GM21528 (cell line): Measurements from ENCODE around the gene CYP26B1.

Source experiments
- ATAC-seq: cut with Tn5 transposase; IDR thresholded peaks from one replicate; pipeline ENCODE4 v1.9.1; 2021; ENCODE audit warnings: mild to moderate bottlenecking, moderate library complexity; ENCODE audit not compliant: unreplicated experiment, low FRiP score

CYP26B1 gene, protein sequence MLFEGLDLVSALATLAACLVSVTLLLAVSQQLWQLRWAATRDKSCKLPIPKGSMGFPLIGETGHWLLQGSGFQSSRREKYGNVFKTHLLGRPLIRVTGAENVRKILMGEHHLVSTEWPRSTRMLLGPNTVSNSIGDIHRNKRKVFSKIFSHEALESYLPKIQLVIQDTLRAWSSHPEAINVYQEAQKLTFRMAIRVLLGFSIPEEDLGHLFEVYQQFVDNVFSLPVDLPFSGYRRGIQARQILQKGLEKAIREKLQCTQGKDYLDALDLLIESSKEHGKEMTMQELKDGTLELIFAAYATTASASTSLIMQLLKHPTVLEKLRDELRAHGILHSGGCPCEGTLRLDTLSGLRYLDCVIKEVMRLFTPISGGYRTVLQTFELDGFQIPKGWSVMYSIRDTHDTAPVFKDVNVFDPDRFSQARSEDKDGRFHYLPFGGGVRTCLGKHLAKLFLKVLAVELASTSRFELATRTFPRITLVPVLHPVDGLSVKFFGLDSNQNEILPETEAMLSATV

DNA sequence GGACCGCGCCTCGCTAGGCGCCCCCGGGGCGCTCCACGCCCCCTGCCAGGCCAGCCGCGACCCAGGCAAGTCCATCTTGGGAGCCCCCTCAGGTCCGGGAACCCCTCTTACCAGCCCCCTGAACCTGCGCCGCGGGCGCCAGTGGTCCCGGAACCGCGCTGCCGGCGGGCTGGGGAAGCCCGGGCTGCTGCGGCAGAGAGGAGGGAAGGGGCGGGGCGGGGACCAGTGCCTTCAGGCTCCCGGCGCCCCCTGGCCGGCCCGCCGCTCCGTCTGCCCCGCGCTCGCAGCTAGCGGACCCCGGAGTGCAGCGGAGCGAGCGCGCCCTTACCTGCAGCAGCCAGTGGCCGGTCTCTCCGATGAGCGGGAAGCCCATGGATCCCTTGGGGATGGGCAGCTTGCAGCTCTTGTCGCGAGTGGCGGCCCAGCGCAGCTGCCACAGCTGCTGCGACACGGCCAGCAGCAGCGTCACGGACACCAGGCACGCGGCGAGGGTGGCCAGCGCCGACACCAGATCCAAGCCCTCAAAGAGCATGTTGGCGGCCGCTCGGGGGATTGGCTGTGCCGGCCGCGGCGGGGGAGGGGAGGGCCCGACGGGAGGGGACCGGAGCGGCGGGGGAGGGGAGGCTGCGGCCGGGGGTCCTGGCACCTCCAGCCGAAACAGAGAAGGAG lies at the start of gene CYP26B1:
Gene CYP26B1 (minus strand): TSS at position 560 of the 669 bp plus-strand sequence. CDS start 28 bp downstream, at position 532.
- no peak for ATAC-seq

DNA sequence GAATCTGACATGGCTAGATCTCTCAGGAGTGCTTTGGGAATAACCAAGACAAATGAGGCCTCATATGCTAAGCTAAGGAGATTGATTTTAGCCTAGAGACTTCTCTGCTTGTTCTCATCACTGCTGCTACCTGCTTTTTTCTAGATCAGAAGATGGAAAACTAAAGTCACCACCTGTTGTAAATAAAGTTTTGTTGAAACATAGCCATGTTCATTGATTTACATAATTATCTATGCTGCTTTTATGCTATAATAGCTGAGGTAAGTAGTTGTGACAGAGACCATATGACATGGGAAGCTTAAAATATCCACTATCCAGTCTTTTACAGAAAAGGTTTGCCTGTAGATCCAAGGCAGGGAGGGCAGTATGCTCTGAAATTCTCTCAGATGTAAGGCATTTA lies 46.1 kb upstream of the CYP26B1 start:
- ATAC-seq = no peak

DNA sequence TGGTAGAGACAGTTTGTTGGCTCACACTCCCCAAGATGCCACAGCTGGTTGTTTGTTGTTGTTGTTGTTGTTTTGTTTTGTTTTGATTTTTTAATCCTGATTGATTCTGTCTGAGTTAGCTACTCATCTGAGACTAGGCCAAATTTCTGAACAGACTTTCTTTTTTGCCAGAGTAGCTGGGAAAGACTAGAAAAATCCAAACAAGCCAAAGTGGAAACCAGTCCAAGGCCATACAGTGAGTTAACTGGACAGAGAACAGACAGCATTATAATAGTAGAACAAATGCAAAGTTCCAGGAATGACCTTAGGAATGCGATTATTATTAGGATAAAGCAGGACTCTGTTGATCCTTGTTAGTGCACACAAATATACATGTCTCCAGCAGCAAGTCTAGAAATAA lies 43.8 kb upstream of the CYP26B1 start:
- ATAC-seq = no peak

DNA sequence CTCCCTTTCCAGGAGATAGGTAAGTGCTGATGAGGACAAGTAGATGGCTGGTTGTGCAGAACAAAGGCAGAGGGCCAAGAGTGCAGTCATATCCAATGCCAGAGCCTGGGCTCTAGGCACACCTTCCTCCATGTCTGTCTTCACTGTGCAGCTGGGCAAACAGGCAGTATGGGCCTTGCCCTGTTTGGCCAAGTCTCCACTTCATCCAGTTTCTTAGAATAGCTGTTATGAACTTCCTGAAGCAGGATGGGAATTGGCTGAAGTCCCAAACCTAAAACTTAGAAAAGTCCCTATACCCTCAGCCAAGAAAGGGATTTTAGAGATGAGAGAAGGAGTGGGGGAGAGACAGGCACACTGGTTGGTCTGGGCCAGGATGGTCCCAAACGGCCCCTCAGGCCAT lies 37.5 kb upstream of the CYP26B1 start:
- ATAC-seq = no peak

DNA sequence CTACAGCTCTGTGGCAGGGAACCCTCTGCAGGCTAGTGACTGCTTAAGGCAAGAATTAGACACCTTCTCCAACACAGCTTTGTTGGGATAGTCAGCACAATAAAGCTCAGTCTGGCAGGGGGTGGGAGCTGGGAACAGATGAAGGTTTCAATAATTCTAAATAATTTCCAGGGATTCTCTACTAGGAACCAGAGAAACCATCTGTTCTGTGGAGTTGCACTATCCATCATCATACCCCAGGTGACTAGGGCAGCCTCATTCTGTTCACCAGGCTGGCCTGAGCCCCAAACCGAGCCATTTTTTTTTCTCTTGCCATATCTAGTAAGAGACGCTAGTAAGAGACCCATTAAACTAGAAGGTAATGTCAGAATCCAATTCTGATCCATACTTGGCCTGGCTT lies 35.8 kb upstream of the CYP26B1 start:
- no peak for ATAC-seq

DNA sequence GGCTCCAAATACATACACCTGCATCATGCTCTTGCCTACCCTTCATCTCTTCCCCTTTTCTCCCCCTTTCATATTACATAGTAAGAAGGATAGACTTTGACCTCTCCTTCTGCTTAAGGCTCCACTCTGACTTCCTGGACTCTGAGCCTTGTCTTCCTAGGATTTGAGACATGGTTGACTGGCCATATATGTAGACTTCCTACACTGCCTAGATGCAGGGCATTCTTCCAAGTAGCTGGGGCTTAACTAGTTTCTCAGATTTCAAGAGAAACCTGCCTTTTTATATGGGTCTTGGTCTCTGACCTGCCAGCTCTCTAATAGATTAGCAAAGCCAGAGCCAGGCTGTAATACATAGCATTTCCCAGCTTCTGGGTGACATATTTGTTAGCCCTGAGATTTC lies 35.4 kb upstream of the CYP26B1 start:
- no peak for ATAC-seq

DNA sequence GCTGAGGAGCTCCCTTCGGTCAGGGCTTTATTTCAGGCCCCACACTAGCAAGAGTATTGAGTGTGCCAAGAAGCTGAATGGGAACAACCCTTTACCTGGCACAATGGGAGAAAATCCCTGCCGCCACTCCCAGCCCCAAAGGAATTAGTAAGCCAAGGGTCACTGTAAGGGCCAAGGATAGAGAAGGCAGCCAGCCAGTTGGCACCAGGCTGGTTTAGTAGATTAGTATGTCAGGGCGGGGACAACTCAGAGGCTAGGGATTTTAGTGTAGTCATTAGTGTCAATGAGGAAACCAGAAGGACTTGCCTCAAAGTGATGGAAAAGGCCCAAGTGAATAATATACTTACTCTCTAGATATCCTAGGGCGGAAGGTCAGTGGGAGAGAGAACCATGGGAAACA lies 34.9 kb upstream of the CYP26B1 start:
- no peak for ATAC-seq

DNA sequence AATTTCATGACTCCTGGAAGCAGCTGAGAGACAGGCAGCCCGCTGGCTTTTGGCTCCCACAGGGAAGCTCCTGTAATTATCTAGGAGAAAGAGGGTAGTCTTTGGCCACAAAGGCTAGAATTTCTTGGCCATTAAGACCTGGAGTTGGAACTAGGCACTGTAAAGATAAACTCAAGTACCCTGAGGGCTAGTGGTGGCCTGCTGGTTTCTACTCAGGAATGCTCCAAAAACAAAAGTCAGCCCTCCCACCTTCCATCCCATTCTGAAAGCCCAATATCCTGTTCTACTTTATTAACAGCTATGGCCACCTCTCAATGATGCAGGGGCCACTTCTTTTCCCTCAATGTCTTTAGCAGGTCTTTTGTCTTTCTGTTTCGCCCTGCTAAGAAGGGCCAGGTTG lies 34.0 kb upstream of the CYP26B1 start:
- no peak for ATAC-seq

DNA sequence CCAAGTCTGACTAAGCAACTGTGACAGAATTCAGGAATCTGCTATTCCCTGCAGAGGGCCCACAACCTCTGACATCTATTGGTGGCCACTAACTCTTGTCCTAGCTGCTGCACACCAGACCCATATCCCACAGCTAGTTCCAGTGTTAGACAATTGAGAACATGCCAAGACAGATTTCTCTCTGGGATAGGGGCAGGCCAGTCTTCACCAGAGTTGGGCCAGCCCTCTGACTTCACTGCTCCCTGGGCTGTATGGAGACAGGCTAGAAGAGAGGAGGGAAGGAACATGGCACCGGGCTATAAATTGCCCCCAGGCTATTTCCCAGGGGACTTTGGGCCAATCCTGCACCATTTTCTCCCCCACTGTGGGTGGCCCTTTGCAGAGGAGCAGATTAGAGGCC lies 32.7 kb upstream of the CYP26B1 start:
- ATAC-seq = no peak

DNA sequence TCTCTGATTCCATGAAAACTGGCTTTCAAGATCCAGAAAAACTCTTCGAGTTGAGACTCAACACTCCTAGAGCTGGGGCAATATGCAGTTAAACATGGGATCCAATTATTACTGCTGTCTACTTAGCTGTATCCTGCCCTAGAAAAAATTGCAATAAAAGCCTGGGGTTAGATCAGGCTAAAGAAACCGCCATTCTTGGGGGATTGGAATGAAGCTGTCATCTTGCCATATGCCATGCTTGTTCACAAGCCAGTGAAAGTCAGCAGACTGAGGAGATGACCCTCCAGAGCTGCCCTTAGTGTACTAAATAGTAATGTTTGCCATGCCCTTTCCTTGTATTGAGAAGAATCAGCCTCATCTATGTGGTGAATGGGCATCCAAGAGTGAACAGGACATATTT lies 30.9 kb upstream of the CYP26B1 start:
- ATAC-seq = no peak

DNA sequence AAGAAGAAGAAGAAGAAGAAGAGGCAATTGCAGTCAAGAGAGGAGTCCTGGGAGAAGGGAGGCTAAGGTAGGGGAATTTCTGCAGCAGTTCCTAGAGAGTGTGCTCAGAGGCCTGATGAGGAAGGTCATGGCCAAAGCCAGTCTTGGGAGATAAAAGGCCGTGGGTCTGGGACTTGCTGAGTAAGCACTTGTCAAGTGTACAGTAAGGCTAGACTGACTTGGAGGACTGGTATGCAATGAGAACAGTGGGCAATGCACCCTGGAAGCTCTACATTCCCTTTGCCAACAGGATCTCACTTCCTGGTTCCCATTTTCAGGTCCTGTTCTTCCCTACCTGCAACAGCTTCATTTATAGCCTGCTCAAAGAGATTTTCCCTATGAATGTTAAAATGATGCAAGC lies 28.6 kb upstream of the CYP26B1 start:
- ATAC-seq = no peak

DNA sequence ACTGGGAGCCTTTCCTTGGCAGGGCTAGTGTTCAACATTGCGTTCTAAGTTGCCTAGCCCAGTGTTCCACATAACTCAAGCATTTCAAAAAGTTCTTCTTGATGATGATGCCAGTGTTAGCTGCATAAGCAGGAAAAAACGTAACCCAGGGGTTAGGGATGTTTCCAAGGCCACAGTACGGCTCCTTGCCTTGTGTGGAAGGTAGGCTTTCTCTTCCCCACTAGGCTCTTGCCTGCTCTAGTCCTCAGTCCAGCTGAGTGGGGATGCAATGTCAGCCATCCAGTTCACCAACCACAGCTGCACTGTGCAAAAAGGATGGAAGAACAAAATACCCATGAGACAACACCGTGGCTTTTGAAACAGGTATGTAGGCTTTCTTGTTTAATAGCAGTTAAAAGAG lies 28.0 kb upstream of the CYP26B1 start:
- no peak for ATAC-seq

DNA sequence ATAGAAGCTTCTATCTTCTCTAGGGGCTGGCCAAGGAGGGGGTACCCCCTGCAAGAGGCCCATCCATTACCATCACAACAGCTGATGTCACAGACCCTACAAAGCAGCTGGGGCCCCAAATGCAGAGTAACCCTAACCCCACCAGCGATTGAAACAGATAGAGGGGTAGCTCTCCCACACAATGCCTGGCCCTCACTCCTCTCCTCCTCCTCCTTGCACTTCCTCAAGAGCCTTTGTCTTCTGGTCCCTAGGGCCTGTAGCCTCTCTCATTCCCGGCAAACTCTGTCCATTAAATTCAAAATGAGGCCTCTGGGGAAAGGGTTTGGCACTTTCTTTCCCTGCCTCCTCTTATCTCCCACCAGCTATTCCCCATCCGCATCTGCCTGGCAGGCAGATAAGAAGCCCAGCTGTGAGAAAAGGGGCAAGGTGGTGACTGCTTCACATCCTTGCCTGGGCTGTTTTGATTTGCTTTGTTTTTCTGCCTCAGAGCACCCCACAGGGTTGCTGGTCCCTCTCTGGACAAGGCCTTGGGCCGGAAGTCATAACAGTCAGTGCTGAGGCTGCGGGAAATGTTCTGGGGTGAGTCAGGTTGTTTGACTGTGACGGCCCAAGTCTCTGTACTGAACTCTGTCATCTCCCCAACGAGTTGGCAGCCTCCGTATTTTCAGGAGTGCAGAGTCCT lies 26.1 kb upstream of the CYP26B1 start:
- ATAC-seq = no peak

DNA sequence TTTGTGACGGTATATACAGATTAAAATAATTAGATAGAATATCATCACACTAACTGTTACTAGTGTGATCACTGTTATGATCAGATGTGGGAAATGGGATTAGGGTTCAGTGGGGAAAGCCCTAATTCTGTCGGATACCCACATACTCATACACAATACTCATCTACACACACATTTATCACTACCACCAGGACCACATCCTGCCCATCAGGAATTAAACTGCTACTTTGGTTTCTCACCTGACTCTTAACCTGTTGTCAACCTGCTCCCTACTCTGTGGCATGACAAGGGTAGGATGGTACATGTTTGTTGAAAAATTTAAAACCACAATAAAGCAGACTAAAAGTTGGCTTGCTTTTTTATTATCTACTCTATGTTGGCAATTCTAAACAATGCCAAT lies 24.8 kb upstream of the CYP26B1 start:
- ATAC-seq = no peak

DNA sequence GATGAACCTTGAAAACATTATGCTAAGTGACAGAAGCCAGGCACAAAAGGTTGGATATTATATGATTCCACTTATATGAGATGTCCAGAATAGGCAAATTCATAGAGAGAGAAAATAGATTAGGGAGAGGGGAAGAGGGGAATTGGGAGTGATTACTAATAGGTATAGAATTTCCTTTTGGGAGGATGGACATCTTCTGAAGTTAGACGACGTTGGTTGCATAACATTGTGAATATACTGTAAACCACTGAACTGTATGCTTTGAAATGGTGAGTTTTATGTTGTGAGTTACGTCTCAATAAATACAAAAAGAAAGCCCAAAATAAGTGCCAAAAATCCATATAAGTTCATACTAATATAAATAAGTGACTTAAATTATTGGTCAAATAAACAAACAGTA lies 18.6 kb upstream of the CYP26B1 start:
- ATAC-seq = no peak

DNA sequence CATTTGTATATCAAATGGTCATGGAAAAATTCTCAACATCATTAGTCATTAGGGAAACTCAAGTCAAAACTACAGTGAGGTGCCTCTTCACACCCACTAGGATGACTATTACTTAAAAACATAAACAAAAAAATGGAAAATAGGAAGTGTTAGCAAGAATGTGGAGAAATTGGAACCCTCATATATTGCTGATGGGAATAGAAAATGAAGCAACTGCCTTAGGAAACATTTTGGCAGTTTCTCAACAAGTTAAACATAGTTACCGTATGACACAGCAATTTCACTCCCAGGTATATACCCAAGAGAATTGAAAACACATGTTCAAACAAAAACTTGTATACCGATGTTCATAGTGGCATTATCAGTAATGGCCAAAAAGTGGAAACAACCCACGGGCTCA lies 18.1 kb upstream of the CYP26B1 start:
- ATAC-seq = no peak

DNA sequence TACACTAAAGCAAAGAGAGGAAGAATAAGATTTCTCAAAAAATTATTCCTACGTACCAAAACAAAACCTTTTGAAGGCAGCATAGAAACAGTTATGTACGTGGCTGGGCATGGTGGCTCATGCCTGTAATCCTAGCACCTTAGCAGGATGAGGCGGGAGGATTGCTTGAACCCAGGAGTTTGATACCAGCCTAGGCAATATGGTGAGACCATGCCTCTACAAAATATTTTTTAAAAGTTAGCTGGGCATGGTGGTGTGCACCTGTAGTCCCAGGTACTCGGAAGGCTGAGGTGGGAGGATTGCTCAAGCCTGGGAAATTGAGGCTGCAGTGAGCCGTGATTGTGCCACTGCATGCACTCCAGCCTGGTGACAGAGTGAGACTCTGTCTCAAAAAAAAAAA lies 14.9 kb upstream of the CYP26B1 start:
- no peak for ATAC-seq

DNA sequence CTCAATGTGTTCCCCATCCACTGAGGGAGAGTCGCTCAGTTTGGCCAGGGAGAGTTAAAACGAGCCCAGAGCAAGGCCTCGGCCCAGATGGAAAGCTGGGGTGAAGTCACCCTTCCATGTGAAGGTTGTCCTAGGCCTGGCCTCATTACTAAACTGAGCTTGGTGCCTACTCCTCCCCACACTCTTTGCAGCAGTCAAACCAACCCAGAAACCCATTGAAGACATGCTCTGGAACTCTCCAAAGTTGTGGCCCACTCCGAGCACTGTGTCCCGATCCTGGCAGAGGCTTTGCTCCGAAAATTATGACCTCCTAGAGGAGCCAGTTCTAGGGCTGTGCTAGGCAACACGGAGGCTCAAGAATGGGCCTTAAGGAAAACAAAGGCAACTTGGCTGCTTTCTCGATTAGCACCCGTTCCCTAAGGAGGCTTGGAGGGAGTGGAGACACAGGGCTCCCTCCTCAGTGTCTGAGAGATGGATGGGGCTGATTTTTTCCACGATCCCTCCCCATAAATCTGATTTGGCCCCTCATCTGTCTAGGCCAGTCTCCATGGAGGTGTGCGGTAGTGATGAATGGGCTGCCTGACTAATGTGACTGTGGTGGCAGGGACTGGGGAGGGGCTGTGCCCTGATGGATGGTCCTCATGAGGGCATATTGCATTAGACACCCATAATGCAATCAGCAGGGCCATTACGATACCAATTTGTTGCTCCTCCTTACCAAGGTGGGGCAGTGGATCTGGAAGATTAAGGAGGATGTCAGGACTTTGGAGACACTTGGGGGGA lies 11.7 kb upstream of the CYP26B1 start:
- ATAC-seq = no peak

DNA sequence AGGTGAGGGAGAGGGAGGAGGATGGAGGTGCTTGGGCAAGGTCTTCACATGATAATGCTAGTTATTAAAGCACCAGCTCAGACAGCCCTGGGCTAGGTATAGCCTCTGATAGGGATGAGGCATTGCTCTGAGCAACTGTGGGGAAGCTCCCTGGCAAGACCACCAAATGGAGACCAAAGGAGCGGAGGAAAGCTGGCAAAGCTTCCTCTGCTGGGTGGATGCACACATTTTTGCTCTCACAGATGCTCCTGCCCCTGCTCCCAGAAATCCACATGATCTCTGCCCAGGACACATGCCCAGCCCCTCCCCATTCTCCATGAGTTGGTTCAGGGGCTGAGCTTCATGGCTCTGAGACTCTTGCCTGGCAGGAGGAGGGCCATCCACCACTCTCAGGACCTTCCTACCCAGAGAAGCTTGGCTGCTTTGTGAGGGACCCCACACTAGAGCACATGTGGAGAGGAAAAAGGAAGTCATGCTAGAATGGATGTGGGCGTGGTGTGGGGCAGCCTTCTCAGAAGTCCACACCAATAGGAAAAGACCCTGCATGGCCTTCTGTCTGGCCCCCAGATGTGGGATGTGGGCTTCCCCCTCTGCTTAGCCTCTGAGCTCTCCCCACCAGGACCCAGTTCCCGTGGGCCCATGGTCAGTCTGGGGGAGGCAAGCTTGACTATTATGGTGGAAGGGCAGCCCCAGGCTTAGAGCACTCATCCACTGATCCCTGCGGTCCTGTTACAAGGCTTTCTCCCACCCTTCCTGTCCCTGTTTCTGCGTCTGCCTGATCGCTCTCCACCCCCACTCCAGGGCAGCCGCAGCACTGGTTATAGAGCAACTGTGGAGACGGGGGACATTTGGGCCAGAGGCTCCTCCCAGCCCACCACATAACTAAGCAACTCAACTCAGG lies 10.5 kb upstream of the CYP26B1 start:
- no peak for ATAC-seq

DNA sequence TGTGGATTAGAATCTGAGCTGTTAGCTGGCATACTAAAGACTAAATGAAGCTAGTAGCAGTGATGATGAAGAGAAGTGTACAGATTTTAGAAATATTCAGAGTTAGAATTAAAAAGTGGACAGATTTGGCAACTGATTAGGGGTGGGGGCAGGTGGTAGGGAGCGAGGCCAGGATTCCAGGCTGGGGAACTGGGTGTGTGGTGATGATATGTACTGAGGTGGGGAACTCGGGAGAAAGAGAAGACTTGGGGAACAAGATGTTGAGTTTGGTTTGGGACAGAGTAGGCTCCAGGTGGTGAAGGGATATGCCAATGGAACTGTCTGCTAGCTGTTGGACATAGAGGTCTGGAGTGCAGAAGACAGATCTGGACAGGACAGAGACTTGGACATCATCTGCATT lies 9.2 kb upstream of the CYP26B1 start:
- ATAC-seq = no peak
